GM19035 (cell line): Measurements from ENCODE around the gene RSPH1.

Experiments used
- ATAC-seq: cut with Tn5 transposase; IDR thresholded peaks from one replicate; pipeline ENCODE4 v1.9.1; 2021; ENCODE audit not compliant: unreplicated experiment

The RSPH1 gene

DNA sequence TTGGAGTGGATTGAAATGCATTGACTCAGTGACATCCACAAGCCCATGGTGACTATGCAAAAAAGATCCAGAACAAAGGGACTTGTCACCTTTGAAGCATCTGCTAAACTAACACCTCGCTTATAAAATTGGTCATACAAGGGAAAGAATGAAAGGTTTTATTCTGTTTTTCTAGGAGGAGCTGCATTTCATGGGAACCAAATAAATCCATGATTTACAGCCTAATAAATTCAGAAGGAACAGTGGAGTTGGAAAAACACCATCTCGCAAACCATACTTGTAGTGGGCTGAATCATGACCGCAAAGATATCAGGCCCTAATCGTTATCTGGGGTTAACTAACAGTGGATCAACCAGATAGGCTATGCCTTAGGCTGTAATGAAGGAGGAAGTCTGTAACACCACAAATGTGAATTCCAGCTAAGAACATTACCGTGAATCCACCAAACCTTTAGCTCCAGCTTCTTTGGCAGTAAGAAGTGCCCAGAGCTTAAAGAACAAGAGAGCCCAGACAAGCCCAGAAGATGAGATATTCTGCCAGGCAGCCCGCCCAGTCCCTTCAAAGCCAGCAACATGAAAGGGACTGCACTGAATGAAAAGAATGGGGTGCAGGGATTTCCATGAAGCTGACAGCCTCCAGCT lies 27.4 kb downstream of the RSPH1 start:
- no peak for ATAC-seq

DNA sequence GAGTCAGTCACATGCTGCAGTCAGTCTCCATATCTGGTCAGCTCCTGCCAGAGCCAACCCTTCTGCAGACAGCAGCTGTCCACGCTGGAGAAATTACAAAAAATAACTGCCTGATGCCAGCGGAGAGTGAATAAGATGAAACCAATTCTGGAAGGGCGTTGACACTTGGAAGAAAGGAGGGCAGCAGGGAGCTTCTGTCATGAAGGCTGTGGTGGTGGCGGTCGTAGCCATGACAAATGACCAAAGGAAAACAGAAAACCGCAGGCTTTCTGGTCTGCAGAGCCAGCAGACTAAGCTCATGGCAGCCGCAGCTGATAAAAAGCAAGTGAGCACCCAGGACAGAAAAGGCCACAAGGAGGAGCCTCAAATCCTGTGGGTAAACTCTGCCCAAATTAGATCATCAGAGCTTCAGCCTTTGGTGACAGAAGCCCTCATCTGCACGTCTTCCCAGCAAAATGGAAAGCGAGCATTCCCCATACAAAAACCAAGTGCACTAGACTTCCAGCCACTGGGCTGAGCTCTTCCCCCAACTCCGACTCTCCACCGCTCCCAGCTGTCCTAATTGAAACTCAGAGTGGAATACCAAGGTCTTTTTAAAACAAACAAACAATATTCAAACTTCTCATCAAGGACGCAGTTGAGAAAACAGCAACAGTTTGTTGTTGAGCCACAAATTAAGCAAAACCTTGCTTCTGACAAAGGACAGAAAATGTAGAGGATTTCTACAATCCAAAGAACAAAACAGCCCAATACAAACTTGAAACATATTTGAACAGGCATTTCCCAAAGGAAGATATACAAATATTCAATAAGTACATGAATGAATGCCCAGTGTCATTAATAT lies 28.7 kb downstream of the RSPH1 start:
- ATAC-seq = no peak

DNA sequence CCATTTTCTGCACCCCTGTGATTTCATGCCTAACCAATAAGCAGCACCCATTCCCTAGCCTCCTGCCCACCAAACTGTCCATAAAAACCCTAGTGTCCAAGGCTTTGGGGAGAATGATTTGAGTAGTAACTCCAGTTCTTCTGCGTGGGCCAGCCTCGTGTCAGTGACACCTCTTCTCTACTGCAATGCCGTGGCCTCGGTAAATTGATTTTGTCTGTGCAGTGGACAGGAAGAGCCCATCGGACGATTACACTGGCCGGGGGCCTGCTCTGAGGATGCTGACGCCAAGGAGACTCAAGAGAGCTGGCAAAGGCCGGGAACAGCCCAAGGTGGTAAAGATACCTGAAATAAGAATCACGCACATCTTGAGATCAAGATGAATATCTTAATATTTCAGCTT lies 29.3 kb downstream of the RSPH1 start:
- ATAC-seq = no peak

GRCh38 chr21:42465803-42466127 lies 30.3 kb downstream of the RSPH1 start:
- ATAC-seq = no peak

DNA sequence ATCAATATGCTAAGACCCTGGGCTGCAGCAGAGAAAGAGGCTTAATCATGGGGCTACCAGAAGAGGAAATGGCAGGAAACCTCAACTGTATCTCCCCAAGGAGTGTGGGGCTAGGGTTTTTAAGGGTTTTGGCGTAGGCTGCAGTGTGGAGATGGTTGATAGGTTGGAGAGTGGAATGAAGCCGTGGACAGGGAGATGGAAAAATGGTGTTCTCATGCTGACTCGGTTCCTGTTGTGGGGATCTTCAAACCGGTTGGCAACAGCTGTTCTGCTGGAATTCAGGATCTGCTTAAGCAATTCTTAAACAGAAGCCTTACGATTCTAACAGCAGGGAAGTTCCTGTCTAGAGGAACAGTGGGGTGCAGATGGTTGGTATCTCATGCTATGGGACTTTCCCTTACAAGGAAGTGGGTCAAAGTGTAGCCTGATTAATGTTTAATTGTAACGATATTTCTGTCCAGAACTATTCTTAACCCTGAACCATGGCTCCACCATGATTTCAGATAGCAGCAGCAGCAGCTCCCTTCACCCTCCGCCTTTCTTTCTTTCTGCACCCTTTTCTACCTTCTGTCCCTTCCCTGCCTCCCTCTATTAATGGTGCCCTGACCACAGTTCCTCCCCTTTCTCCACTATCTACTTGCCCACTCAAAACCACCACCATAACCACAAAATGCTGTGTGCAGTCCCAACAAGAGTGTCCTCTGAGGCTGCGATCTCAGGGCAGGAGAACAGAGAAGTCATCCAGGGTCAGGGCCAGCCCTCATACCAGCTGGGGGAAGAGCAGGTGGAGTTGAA lies 30.8 kb downstream of the RSPH1 start:
- ATAC-seq = no peak

DNA sequence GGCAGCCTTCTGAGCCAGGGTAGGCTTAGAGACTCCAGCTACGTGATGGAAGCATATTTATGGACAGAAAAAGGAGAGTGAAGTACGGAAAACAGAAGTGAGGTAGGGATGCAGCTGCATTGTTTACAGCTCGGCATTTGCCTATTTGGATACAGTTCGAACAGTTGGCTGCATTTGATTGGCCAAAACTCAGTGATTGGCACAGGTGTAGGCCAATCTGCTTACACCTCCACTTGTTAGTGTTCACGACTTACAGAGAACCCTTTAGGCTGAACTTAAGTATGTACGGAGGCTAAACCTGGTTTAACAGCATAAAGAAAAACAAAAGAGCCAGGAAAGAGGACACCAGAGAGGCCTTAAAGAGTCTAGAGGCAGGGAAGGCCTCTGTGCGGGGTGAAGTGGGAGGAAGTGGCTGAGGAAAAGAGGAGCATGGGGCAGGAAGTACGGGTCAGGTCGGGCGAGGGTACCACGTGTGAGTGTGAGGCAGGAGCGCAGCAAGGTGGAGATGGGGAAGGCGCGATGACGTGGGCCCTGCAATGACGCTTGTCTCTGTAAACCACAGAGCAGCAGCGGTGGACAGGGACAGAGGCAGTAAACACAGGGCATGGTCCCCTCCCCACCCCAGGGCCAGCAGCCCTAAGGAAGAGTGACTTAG lies 32.0 kb downstream of the RSPH1 start:
- ATAC-seq = no peak

DNA sequence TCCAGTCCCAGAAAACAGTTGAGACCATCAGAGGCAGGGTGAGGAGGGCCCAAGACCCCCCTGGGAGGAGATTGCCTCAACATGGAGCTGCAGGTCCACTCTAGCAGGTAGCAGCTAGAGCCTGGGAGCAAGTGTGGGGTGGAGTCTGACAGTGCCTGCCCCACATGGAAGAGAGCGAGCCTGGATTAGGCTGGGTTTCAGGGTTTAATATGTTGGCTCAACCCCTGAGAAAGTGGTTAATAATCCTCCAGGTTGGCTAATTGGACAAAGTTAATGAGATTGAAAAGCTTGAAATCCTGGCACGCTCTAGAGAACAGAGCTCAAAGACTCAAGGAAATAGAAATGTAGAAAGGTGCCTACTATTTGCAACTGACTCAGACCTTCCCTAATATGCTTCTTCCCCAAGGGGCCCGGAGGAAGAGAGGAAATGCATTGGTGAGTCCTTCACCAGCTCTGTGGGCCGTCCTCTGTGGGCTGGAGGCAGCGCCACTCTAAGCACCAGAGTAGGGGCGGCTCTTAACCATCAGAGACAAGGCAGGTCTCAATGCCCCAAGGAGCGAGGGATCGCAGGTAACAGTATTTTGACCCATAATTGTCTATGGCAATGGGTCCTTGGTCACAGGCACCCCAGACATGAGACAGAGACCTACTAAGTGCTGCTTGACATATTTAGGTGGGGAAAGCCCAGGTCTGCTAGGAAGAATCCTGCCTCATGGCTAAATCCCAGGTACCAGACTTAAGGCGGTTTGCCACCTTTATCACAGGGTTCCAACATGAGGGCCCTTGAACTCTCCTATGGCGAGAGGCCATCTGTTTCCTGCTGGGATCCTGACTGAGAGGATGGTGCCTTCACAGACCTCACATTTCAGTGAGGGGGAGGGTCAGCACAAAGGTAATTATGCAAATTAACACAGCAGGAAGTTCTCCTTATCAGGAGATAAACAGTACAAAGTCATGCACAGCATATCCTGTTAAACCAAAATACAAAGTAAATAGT lies 33.8 kb downstream of the RSPH1 start:
- no peak for ATAC-seq

- ATAC-seq = no peak
These were observed 34.9 kb downstream of the RSPH1 start for GRCh38 chr21:42461185-42461520.

DNA sequence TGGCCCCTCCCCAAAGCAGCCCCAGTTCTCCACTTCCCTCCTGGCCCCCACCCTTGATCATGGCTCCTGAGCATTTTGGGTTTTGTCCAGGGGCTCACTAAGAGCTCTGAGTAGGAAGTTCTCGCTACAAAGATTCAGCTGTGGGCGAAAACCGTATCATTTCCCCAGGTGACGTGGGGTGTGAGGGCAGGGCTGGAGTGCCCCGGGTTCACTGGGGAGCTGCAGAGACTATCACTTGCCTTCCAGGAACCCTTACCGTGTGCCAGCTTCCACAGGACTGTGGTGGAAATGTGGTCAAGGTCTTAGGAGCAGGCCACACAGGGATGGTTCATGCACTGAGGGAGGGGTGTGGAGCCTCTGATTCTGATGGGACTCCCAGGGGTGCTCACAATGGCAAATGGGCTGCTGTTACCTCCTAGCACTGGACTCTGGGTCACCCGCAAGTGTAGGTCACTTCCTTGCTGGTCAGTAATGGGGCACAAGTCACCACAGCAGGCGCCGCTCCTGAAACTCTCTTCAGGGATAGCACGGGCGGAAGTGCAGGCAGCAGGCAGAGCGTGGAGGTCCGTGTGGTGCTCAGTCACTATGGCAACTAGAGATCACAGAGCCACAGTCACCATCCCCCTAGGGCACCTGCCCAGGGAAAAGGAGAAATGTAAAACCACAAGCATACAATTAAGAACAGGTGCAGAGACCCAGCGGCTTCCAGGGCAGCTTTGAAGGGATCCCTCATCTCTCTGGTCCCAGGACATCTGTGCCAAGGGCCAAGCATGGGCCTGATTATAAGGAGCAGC lies 35.4 kb downstream of the RSPH1 start:
- peak; percentile 54 for ATAC-seq

GRCh38 chr21:42459546-42460215 lies 36.3 kb downstream of the RSPH1 start:
- ATAC-seq = no peak

- no peak for ATAC-seq
These were observed 37.0 kb downstream of the RSPH1 start for GRCh38 chr21:42459082-42459460.

GRCh38 chr21:42456457-42456856 lies 39.6 kb downstream of the RSPH1 start:
- ATAC-seq = no peak

GRCh38 chr21:42455754-42456440 lies 40.1 kb downstream of the RSPH1 start:
- ATAC-seq = no peak

GRCh38 chr21:42455196-42455595 lies 40.8 kb downstream of the RSPH1 start:
- ATAC-seq = no peak

DNA sequence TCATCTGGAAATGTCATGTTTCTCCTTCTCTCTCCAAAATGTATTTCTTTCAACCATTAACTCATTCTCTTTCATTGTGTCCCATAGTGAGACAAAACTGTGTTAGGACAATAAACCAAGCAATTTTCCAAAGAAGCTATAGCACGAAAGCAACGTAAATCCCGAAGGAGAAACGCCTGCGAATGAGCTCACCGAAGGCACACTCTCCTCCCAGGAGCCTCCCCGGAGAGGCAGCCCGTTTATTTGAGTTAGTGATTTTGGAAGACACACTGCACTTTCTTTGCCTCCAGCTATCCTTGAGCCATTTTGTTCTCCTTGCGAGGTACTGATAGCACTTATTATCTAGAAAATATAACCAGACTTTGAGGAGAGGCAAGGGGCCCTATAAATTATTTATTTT lies 41.2 kb downstream of the RSPH1 start:
- no peak for ATAC-seq

- no peak for ATAC-seq
These were observed 41.9 kb downstream of the RSPH1 start for GRCh38 chr21:42453986-42454570.

DNA sequence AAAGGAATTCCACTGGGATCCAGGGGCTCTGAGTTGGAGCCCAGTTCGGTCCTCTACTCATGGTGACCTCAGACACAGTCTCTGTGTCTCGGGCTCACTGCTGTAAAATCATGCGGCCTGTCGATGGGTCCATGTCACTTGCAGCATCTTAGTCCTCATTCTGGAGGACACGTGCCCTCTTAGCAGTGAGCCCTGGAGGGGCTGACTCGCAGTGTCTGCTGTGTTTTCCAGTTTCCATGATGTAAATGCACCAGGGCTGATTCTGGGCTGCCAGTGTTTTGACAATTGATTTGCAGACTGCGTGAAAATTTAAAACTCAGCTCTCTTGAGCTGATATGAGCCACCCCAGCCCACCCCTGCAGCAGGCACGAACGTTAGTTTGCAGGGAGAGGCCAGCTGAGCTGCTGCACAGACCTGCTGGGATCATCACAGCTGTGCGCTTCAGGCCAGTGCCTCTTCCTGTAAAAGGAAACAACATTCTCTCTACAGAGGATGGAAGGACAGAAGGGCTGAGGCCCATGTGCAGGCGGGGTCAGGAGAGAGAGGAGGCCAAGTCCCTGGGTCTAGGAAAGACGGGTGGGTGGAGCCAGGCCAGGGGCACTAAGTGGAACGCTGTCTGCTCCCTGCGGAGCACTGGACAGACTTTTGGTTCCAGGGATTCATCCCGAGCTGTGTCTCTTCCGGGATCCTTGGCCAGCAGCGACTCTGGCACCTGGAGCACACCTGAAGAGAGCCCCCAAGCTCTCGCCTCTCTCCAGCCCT lies 42.6 kb downstream of the RSPH1 start:
- no peak for ATAC-seq
